Ovary (tissue), 9 donors: ENCODE measurements around the gene RASA2. TPM values are rescaled to one million over a fixed set of nuclear protein-coding genes. Genes with fewer than 3 reads are reported as not detected.

ENCODE experiments used
- DNase-seq, 5 donors: peaks; one replicate each; pipeline ENCODE4 v3.0.0-alpha.2; 2019 to 2020
- H3K27ac ChIP-seq, 2 donors: fragments of 200-600 bp; one replicate each; pipeline versions ENCODE4 v1.5.1 to v1.8.0; 2019 to 2022
- H3K27me3 ChIP-seq: fragments of 200-600 bp; one replicate; pipeline ENCODE4 v1.8.0; 2022
- H3K36me3 ChIP-seq: fragments of 200-600 bp; sonication (generic); one replicate; pipeline ENCODE4 v1.5.1; 2019
- H3K4me1 ChIP-seq: one replicate; pipeline ENCODE4 v1.8.1; 2013; ENCODE audit warnings: mild to moderate bottlenecking, moderate library complexity; ENCODE audit not compliant: insufficient read depth
- H3K4me3 ChIP-seq: fragments of 200-600 bp; sonication (generic); one replicate; pipeline ENCODE4 v1.5.1; 2017
- H3K9me3 ChIP-seq, 2 donors: fragments of 200-600 bp in 1 of 2; sonication (generic) in 1 of 2; one replicate each; pipeline versions ENCODE4 v1.5.1 to v1.8.1; 2013 to 2019; ENCODE audit warnings: mild to moderate bottlenecking in 1 of 2, moderate library complexity in 1 of 2
- CTCF ChIP-seq, 3 donors: fragments of 450-650 bp in 2 of 3; fragments of 200-600 bp in 1 of 3; IDR thresholded peaks; one replicate each; pipeline versions ENCODE4 v1.5.1 to v1.8.0; 2016 to 2022; ENCODE audit warnings: antibody characterized with exemption in 3 of 3, mild to moderate bottlenecking in 1 of 3
- EP300 ChIP-seq: sonication (generic); formaldehyde crosslinking; IDR thresholded peaks from one replicate; pipeline ENCODE4 v1.6.1; 2017; ENCODE audit warnings: antibody characterized with exemption
- POLR2A ChIP-seq: fragments of 450-650 bp; IDR thresholded peaks from one replicate; pipeline ENCODE4 v1.6.1; 2017; ENCODE audit warnings: antibody characterized with exemption, mild to moderate bottlenecking, moderate library complexity
- WGBS, 3 donors: extraction: QIAGEN DNeasy Blood & Tissue Kit in 1 of 3; methylation state at CpG; one replicate each; pipeline versions ENCODE4 v1.1.5 to v1.1.7; 2013 to 2017; 5-methylcytosine and 5-hydroxymethylcytosine counted together
- intact Hi-C, 4 donors: fragments of 100-400 bp; cut with DNase I; formaldehyde crosslinking; loops; one replicate each; pipeline versions ENCODE4 v1.11.0 to v1.15.1; 2022 to 2023
- polyA plus RNA-seq, 2 donors: library from polyadenylated mRNA; stranded (reverse); fragments of 200-250 nt in 1 of 2; fragments of 350-450 nt in 1 of 2; fragmentation: Illumina TruSeq in 1 of 2; extraction: RNeasy Lipid Tissue Mini Kit (QIAGEN cat#74804) in 1 of 2; gene quantifications; one replicate each; pipeline ENCODE4 v1.2.3, GENCODE V29; 2013 to 2014
- total RNA-seq, 7 donors: library from RNA; depleted of rRNA in 2 of 7; stranded (reverse); fragments of >200 nt in 2 of 7; fragmentation: NEBNext Ultra II Directional in 3 of 7; extraction: Animal tissue kit (Norgen Biotek cat#: 25700) in 3 of 7; gene quantifications; one replicate each; pipeline versions ENCODE4 v1.1.0 to v1.2.4, GENCODE V29; 2016 to 2023
- donor health status: DM: no; HTN: no; CAD: no; lungs with moderate emphysema.
- donor health status: DM: no; HTN: no; CAD: no.
- donor health status: Bipolar disorder and iron deficiency.
- donor health status: DM: yes; HTN: yes; CAD: no.
- donor health status: DM: no; HTN: no; CAD: no.
- donor health status: DM: yes; HTN: yes; CAD: no.

The RASA2 gene
- total and polyA plus RNA-seq, 9 donors, result 6.9 to 28.1 (median 17.6) TPM

GRCh38 chr3:141538568-141539240 lies 51.9 kb downstream of the RASA2 start:
- Histone ChIP-seq H3K9me3 (no peaks in the 10 kb centered on the region), H3K27ac (no peak overlapping the region), H3K4me1 (peaks cover 2% of the 10 kb centered on the region), H3K4me3 (no peak overlapping the region), H3K36me3 (no peaks in the 10 kb centered on the region), H3K27me3 (no peaks in the 10 kb centered on the region)
- TF ChIP-seq CTCF (IDR thresholded peaks at IDR 0.05) (no peak), POLR2A (no peak), EP300 (no peak)
- no peak for DNase-seq
- WGBS, 3 donors, result 30 to 54% (median 39%) methylated on average over 2 of the region's 2 CpGs
- intact Hi-C loops, result no loop called here

GRCh38 chr3:141539431-141540187 lies 52.8 kb downstream of the RASA2 start:
- DNase-seq, result no peak
- TF ChIP-seq POLR2A (no peak), CTCF (IDR thresholded peaks at IDR 0.05) (no peak), EP300 (no peak)
- intact Hi-C loops, result no loop called here
- 78 to 84% (median 82%) methylated on average over 5 of the region's 5 CpGs for WGBS, 3 donors
- Histone ChIP-seq H3K36me3 (no peaks in the 10 kb centered on the region), H3K9me3 (no peaks in the 10 kb centered on the region), H3K4me1 (peaks cover 2% of the 10 kb centered on the region), H3K27me3 (no peaks in the 10 kb centered on the region), H3K4me3 (no peak overlapping the region), H3K27ac (no peak overlapping the region)

- WGBS, 3 donors, result 88 to 91% (median 90%) methylated on average over 2 of the region's 2 CpGs
- no peaks in the 10 kb centered on the region for H3K36me3 ChIP-seq
- no peak overlapping the region for H3K27ac ChIP-seq
- no peaks in the 10 kb centered on the region for H3K27me3 ChIP-seq
- TF ChIP-seq CTCF (IDR thresholded peaks at IDR 0.05) (no peak), POLR2A (no peak), EP300 (no peak)
- intact Hi-C loops, result no loop called here
- no peaks in the 10 kb centered on the region for H3K9me3 ChIP-seq
- peaks cover 2% of the 10 kb centered on the region for H3K4me1 ChIP-seq
- no peak overlapping the region for H3K4me3 ChIP-seq
- no peak for DNase-seq
Measured at GRCh38 chr3:141540531-141540930, 53.7 kb downstream of the RASA2 start.

GRCh38 chr3:141542202-141542969 lies 55.6 kb downstream of the RASA2 start:
- intact Hi-C loops, result no loop called here
- no peak for DNase-seq
- no peak for TF ChIP-seq CTCF (IDR thresholded peaks at IDR 0.05)
- no peak for TF ChIP-seq POLR2A
- no peak for TF ChIP-seq EP300

More at GRCh38 chr3:141542202-141542969, 55.6 kb downstream of the RASA2 start:
- H3K4me1 ChIP-seq, result peaks cover 2% of the 10 kb centered on the region
- H3K27me3 ChIP-seq, result no peaks in the 10 kb centered on the region
- WGBS, 3 donors, result 96 to 98% (median 98%) methylated on average over 2 of the region's 2 CpGs
- H3K36me3 ChIP-seq, result no peaks in the 10 kb centered on the region
- no peaks in the 10 kb centered on the region for H3K9me3 ChIP-seq
- H3K4me3 ChIP-seq, result no peak overlapping the region
- H3K27ac ChIP-seq, result no peak overlapping the region
